Suprapubic skin (tissue), 4 donors: ENCODE measurements around the gene CCNT1. TPM values are rescaled to one million over a fixed set of nuclear protein-coding genes. Genes with fewer than 3 reads are reported as not detected.
"Not testable (repeated sequence)": the region's sequence is repeated elsewhere in the genome, so short reads cannot be mapped to it uniquely, and the experiment has no call there.

Experiments
- DNase-seq, 2 donors: peaks; one replicate each; pipeline ENCODE4 v3.0.0-alpha.2; 2019; ENCODE audit warnings: low spot score in 2 of 2
- H3K27ac ChIP-seq: fragments of 200-600 bp; sonication (generic); one replicate; pipeline ENCODE4 v1.5.1; 2019
- H3K27me3 ChIP-seq: fragments of 200-600 bp; sonication (generic); one replicate; pipeline ENCODE4 v1.5.1; 2019
- H3K36me3 ChIP-seq: fragments of 200-600 bp; sonication (generic); one replicate; pipeline ENCODE4 v1.5.1; 2019
- H3K4me1 ChIP-seq: fragments of 200-600 bp; sonication (generic); one replicate; pipeline ENCODE4 v1.5.1; 2019
- H3K4me3 ChIP-seq: fragments of 200-600 bp; sonication (generic); one replicate; pipeline ENCODE4 v1.5.1; 2019; ENCODE audit warnings: mild to moderate bottlenecking
- H3K9me3 ChIP-seq: fragments of 200-600 bp; sonication (generic); one replicate; pipeline ENCODE4 v1.5.1; 2019
- EP300 ChIP-seq: sonication (generic); formaldehyde crosslinking; IDR thresholded peaks from one replicate; pipeline ENCODE4 v1.6.1; 2017; ENCODE audit warnings: antibody characterized with exemption
- POLR2A ChIP-seq, 2 donors: fragments of 450-650 bp; IDR thresholded peaks; one replicate each; pipeline ENCODE4 v1.6.1; 2017; ENCODE audit warnings: antibody characterized with exemption in 2 of 2, mild to moderate bottlenecking in 2 of 2, moderate library complexity in 2 of 2
- POLR2AphosphoS5 ChIP-seq, 3 donors: sonication (generic); formaldehyde crosslinking; IDR thresholded peaks; one replicate each; pipeline ENCODE4 v1.6.1; 2017; ENCODE audit warnings: antibody characterized with exemption in 3 of 3
- WGBS: methylation state at CpG from one replicate; pipeline ENCODE4 v1.1.5; 2018; 5-methylcytosine and 5-hydroxymethylcytosine counted together
- total RNA-seq, 4 donors: library from RNA; depleted of rRNA; stranded (reverse); fragments of >200 nt; gene quantifications; one replicate each; pipeline ENCODE4 v1.1.0, GENCODE V29; 2016
- TF ChIP-seq, protein P1 (sequence below), 2 donors: fragments of 200-600 bp in 1 of 2; fragments of 450-650 bp in 1 of 2; sonication (generic) in 1 of 2; IDR thresholded peaks; one replicate each; pipeline ENCODE4 v1.5.1; 2016 to 2019; ENCODE audit warnings: antibody characterized with exemption in 2 of 2, mild to moderate bottlenecking in 1 of 2, moderate library complexity in 1 of 2

CCNT1 gene
- total RNA-seq, 4 donors from 2014 or later, result 23.4 to 74.4 (median 36.4) TPM

DNA sequence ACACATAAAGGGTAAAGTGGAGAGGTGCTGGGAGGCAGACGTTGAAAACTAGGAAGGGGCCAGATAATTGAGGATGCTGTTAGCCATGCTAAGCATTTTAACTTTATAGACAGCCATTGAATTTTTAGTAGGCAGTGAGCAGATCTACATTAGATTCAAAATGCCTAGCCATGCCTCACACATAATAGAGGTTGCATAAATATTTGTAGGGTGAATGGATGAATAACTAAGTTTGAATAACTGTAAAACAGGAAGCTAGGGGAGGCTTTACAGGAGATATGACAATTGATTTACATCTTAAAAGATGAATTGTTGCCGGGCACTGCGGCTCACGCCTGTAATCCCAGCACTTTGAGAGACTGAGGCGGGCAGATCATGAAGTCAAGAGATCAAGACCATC lies 12.3 kb upstream of the CCNT1 start:
- H3K4me3 ChIP-seq, result no peak overlapping the region
- H3K9me3 ChIP-seq, result no peaks in the 10 kb centered on the region
- no peaks in the 10 kb centered on the region for H3K27me3 ChIP-seq
- no peak for TF ChIP-seq POLR2A (IDR thresholded peaks at IDR 0.05)
- no peak for TF ChIP-seq EP300
- TF ChIP-seq, protein P1, sequence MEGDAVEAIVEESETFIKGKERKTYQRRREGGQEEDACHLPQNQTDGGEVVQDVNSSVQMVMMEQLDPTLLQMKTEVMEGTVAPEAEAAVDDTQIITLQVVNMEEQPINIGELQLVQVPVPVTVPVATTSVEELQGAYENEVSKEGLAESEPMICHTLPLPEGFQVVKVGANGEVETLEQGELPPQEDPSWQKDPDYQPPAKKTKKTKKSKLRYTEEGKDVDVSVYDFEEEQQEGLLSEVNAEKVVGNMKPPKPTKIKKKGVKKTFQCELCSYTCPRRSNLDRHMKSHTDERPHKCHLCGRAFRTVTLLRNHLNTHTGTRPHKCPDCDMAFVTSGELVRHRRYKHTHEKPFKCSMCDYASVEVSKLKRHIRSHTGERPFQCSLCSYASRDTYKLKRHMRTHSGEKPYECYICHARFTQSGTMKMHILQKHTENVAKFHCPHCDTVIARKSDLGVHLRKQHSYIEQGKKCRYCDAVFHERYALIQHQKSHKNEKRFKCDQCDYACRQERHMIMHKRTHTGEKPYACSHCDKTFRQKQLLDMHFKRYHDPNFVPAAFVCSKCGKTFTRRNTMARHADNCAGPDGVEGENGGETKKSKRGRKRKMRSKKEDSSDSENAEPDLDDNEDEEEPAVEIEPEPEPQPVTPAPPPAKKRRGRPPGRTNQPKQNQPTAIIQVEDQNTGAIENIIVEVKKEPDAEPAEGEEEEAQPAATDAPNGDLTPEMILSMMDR (IDR thresholded peaks at IDR 0.05), result no peak
- TF ChIP-seq POLR2AphosphoS5 (IDR thresholded peaks at IDR 0.05), result no peak
- H3K4me1 ChIP-seq, result no peaks in the 10 kb centered on the region
- no peak overlapping the region for H3K27ac ChIP-seq
- DNase-seq, result no peak
- 78% methylated on average over 5 of the region's 5 CpGs for WGBS
- H3K36me3 ChIP-seq, result no peaks in the 10 kb centered on the region

DNA sequence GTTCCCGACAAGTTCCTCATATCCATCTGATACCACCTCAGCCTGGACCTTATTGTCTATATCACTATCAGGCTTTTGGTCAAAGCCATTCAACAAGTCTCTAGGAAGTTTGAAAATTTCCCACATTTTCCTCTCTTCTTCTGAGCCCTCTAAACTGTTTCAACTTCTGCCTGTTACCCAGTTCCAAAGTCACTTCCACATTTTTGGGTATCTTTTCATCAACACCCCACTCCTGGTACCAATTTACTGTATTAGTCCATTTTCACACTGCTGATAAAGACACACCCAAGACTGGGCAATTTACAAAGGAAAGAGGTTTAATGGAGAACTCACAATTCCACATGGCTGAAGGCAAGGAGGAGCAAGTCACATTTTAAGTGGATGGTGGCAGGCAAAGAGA lies 4.2 kb upstream of the CCNT1 start:
- not testable (repeated sequence) for H3K9me3 ChIP-seq, H3K4me3 ChIP-seq, H3K36me3 ChIP-seq, H3K27me3 ChIP-seq, H3K27ac ChIP-seq, H3K4me1 ChIP-seq, DNase-seq
- whole genome bisulfite sequencing, result 100% methylated on average over 1 of the region's 1 CpG

DNA sequence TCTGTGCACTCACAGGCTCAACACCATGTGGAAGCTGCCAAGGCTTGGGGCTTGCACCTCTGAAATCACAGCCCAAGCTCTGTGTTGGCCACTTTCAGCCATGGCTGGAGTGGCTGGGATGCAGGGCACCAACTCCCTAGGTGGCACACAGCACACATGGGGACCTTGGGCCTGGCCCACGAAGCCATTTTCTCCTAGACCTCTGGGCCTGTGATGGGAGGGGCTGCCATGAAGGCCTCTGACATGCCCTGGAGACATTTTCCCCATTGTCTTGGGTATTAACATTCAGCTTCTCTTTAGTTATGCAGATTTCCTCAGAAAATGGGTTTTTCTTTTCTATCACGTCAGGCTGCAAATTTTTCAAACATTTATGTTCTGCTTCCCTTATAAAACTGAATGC lies 3.7 kb upstream of the CCNT1 start:
- 86% methylated on average over 2 of the region's 2 CpGs for WGBS
- not testable (repeated sequence) for H3K36me3 ChIP-seq, H3K27me3 ChIP-seq, H3K9me3 ChIP-seq, H3K27ac ChIP-seq, DNase-seq, H3K4me3 ChIP-seq
- peaks cover 15% of the 10 kb centered on the region for H3K4me1 ChIP-seq

DNA sequence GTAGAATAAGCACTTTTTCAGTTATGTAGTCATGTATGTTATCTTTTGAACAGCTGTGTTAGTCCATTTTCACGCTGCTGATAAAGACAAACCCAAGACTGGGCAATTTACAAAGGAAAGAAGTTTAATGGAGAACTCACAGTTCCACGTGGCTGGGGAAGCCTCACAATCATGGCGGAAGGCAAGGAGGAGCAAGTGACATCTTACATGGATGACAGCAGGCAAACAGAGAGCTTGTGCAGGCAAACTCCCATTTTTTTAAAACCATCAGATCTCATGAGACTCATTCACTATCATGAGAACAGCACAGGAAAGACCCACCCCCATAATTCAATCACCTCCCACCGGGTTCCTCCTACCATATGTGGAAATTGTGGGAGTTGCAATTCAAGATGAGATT lies 2.5 kb upstream of the CCNT1 start:
- not testable (repeated sequence) for H3K27ac ChIP-seq, H3K27me3 ChIP-seq, H3K4me3 ChIP-seq, DNase-seq, H3K9me3 ChIP-seq, H3K36me3 ChIP-seq
- WGBS, result 88% methylated on average over 4 of the region's 4 CpGs
- peaks cover 26% of the 10 kb centered on the region for H3K4me1 ChIP-seq

DNA sequence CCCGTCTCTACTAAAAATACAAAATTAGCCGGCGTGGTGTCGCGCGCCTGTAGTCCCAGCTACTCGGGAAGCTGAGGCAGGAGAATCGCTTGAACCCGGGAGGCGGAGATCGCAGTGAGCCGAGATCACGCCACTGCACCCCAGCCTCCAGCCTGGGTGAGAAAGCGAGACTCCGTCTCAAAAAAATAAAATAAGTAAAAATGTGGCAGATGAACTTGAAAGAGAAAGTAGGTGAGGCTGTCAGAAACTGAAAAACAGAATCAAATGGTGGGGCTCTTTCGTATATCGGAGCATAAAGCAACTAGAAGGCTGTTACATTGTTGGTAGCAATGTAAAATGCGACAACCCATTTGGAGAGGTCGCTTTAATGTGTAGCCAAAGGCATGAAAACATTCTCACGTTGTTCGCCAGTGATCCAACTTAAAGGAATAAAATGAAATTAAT lies 767 bp upstream of the CCNT1 start:
- TF ChIP-seq POLR2A (IDR thresholded peaks at IDR 0.05), result no peak
- TF ChIP-seq, protein P1 (IDR thresholded peaks at IDR 0.05), result no peak
- TF ChIP-seq EP300, result no peak
- TF ChIP-seq POLR2AphosphoS5 (IDR thresholded peaks at IDR 0.05), result no peak
- Histone ChIP-seq H3K4me1 (peaks cover 35% of the 10 kb centered on the region), H3K4me3 (peak overlapping the region; percentile 63), H3K36me3 (peaks cover 8% of the 10 kb centered on the region), H3K27ac (peak overlapping the region; percentile 92), H3K27me3 (no peaks in the 10 kb centered on the region), H3K9me3 (peaks cover 3% of the 10 kb centered on the region)
- no peak for DNase-seq
- 8% methylated on average over 20 of the region's 21 CpGs for WGBS

DNA sequence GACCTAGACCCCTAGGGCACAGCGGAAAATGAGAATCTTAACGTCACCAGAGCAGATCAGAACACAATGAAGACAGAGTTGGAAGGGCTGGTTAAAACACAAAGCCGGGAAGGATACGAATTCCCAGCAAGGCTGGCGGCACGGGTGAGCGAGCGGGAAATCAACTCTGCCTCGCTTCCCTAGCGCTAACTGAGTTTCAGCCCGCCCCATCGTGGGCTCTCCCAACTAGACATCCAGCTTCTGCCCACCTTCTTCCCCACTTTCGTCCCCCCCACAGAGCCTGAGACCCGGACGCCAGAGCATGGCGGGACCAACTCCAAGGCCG lies 377 bp downstream of the CCNT1 start:
- DNase-seq, result no peak
- H3K4me3 ChIP-seq, result peak overlapping the region; percentile 63
- peaks cover 18% of the 10 kb centered on the region for H3K36me3 ChIP-seq
- WGBS, result under 1% methylated on average over 17 of the region's 17 CpGs
- TF ChIP-seq POLR2AphosphoS5 (IDR thresholded peaks at IDR 0.05), result no peak
- no peak for TF ChIP-seq EP300
- no peak for TF ChIP-seq POLR2A (IDR thresholded peaks at IDR 0.05)
- TF ChIP-seq, protein P1 (IDR thresholded peaks at IDR 0.05), result no peak
- peaks cover 35% of the 10 kb centered on the region for H3K4me1 ChIP-seq
- peak overlapping the region; percentile 92 for H3K27ac ChIP-seq
- no peaks in the 10 kb centered on the region for H3K27me3 ChIP-seq
- peaks cover 3% of the 10 kb centered on the region for H3K9me3 ChIP-seq

DNA sequence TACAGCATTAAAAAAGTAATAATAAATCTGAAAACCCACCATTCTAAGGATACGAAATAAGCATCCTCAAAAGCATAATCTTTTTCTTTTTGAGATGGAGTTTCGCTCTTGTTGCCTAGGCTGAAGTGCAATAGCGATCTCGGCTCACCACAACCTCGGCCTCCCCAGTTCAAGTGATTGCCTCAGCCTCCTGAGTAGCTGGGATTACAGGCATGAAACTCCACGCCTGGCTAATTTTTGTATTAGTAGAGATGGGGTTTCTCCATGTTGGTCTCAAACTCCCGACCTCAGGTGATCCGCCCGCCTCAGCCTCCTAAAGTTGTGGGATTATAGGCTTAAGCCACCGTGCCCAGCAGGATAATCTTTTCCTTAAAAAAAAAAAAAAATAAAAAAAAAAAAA lies 4.3 kb downstream of the CCNT1 start:
- 93% methylated on average over 10 of the region's 10 CpGs for WGBS
- no peak for DNase-seq
- H3K4me1 ChIP-seq, result peaks cover 38% of the 10 kb centered on the region
- no peaks in the 10 kb centered on the region for H3K27me3 ChIP-seq
- TF ChIP-seq POLR2AphosphoS5 (IDR thresholded peaks at IDR 0.05) (no peak), EP300 (no peak), POLR2A (IDR thresholded peaks at IDR 0.05) (no peak)
- TF ChIP-seq, protein P1 (IDR thresholded peaks at IDR 0.05), result no peak
- H3K36me3 ChIP-seq, result peaks cover 41% of the 10 kb centered on the region
- no peaks in the 10 kb centered on the region for H3K9me3 ChIP-seq
- no peak overlapping the region for H3K4me3 ChIP-seq
- H3K27ac ChIP-seq, result no peak overlapping the region

DNA sequence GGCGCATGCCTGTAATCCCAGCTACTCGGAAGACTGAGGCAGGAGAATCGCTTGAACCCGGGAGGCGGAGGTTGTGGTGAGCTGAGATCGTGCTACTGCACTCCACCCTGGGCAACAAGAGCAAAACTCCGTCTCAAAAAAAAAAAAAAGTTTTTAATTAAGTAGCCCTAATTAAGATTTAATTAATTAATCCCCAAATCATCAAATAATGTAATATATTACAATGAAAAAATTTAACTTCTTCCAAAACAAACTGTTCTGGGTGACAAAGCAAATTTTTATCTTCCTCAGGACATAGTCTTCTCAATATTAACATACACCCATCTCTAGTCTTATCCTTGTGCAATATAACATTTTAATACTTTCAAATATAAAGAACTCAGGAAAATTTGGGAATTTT lies 17.7 kb downstream of the CCNT1 start:
- peaks cover 84% of the 10 kb centered on the region for H3K36me3 ChIP-seq
- H3K27ac ChIP-seq, H3K4me3 ChIP-seq, DNase-seq, H3K27me3 ChIP-seq, H3K4me1 ChIP-seq, H3K9me3 ChIP-seq: not testable (repeated sequence)
- 93% methylated on average over 7 of the region's 7 CpGs for WGBS
